Measurements from ENCODE around the gene GPR162.
A peak's percentile ranks its signal among the peaks of the same experiment; 100 is the strongest.

The GPR162 gene

GRCh38 chr12:6788972-6789924 lies 32.4 kb upstream of the GPR162 start, which contains the start of gene CD4:
Gene CD4, plus strand, starts transcription at chr12:6789528. Its CDS starts 10,611 bp downstream, at chr12:6800139.
- peak; percentile 69 for DNase-seq (ENCODE audit: low spot score)

GRCh38 chr12:6790496-6791150 lies 31.0 kb upstream of the GPR162 start:
- DNase-seq (ENCODE audit: low spot score): no peak

GRCh38 chr12:6791931-6792520 lies 29.6 kb upstream of the GPR162 start:
- no peak for DNase-seq (ENCODE audit: low spot score)

- peak; percentile 70 for DNase-seq (ENCODE audit: low spot score)
Measured at GRCh38 chr12:6792522-6793201, 29.0 kb upstream of the GPR162 start.

- DNase-seq (ENCODE audit: low spot score): no peak
Measured at GRCh38 chr12:6795088-6795487, 26.5 kb upstream of the GPR162 start.

GRCh38 chr12:6796576-6796975 lies 25.0 kb upstream of the GPR162 start:
- DNase-seq (ENCODE audit: low spot score): no peak

- DNase-seq (ENCODE audit: low spot score): no peak
Measured at GRCh38 chr12:6799147-6799546, 22.5 kb upstream of the GPR162 start.

- no peak for DNase-seq (ENCODE audit: low spot score)
Measured at GRCh38 chr12:6807170-6807569, 14.5 kb upstream of the GPR162 start.

GRCh38 chr12:6809056-6809455 lies 12.6 kb upstream of the GPR162 start:
- DNase-seq (ENCODE audit: low spot score): no peak

- no peak for DNase-seq (ENCODE audit: low spot score)
Measured at GRCh38 chr12:6810758-6811157, 10.9 kb upstream of the GPR162 start.

- DNase-seq (ENCODE audit: low spot score): no peak
Measured at GRCh38 chr12:6813363-6813762, 8.3 kb upstream of the GPR162 start.

- DNase-seq (ENCODE audit: low spot score): no peak
Measured at GRCh38 chr12:6816598-6816997, 5.0 kb upstream of the GPR162 start.

- DNase-seq (ENCODE audit: low spot score): no peak
Measured at GRCh38 chr12:6817098-6817497, 4.5 kb upstream of the GPR162 start.

- DNase-seq (ENCODE audit: low spot score): no peak
Measured at GRCh38 chr12:6817662-6818157, 3.9 kb upstream of the GPR162 start.

- no peak for DNase-seq (ENCODE audit: low spot score)
Measured at GRCh38 chr12:6818222-6818621, 3.4 kb upstream of the GPR162 start.

- DNase-seq (ENCODE audit: low spot score): no peak
Measured at GRCh38 chr12:6818645-6819044, 3.0 kb upstream of the GPR162 start.

GRCh38 chr12:6819106-6820030 lies 2.3 kb upstream of the GPR162 start:
- no peak for DNase-seq (ENCODE audit: low spot score)

- DNase-seq (ENCODE audit: low spot score): no peak
Measured at GRCh38 chr12:6820166-6820565, 1.5 kb upstream of the GPR162 start.

- no peak for DNase-seq (ENCODE audit: low spot score)
Measured at GRCh38 chr12:6822426-6823135, 960 bp downstream of the GPR162 start.

Data from Ammon's horn (tissue), 1 donor.